ENCODE data around the gene SDCBP2.

SDCBP2 gene

DNA sequence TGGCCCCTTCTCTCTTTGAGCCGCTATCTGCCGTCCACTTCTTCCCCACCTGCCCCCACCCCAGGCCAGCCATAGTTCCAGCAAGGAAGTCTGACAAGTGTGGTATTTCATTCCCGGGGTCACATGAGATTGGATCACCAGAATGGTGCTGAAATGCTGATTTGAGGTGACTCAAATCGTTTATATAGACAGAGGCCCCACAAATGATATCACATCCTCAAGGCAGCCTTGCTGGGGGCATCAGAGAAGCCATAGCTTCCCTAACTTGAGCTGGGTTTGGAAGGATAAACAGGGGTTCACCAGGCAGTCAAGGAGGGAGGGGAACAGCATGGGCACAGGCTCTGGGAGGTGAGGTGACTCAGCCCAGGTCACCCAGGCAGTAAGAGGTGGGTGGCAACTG lies 9.9 kb downstream of the SDCBP2 start:
- peaks cover 3% of the 10 kb centered on the region for H3K27me3 Mint-ChIP-seq (ENCODE audit: low read depth)
- H3K4me3 Mint-ChIP-seq, result no peak overlapping the region
- H3K36me3 Mint-ChIP-seq (ENCODE audit: low read depth), result peaks cover 3% of the 10 kb centered on the region
- peaks cover 9% of the 10 kb centered on the region for H3K9me3 Mint-ChIP-seq
- H3K27ac Mint-ChIP-seq, result no peak overlapping the region
- H3K4me1 Mint-ChIP-seq (ENCODE audit: low read depth), result peaks cover 19% of the 10 kb centered on the region

DNA sequence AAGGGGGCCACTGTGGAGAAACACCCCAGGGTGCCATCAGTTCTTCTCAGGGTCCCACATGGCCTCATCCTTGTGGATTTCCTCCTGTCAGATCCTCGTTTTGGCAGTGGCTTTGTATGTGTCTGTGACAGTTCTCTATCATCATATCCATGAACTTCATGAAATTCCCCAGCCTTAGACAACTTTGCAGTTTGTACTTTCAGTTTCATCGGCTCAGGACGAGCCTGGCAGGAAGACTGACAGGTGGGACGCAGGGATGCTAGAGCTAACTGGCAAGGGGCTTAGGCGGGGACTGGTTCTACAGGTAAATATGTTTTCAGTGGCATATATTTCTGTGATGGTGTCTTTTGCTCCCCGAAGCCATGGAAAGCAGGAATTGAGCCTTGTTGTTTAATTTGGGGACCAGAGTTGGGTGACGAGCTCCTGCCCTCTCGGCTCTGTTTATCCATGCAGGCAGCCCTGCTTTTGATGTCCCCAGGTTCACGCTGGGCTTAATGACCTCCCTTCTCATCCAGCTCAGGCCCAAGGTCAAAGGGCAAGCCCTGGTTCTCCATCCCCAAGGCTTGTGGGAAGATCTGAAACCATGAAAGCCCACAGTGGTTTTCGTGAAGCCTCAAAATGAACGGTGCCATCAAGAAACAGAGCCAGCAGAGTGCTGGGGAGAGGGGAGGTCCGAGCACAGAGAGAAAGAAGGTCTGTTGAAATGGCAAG lies 11.2 kb downstream of the SDCBP2 start:
- Mint-ChIP-seq H3K4me3 (no peak overlapping the region), H3K36me3 (ENCODE audit: low read depth) (peaks cover 3% of the 10 kb centered on the region), H3K27me3 (ENCODE audit: low read depth) (peaks cover 3% of the 10 kb centered on the region), H3K9me3 (peaks cover 9% of the 10 kb centered on the region), H3K27ac (no peak overlapping the region), H3K4me1 (ENCODE audit: low read depth) (peaks cover 19% of the 10 kb centered on the region)

DNA sequence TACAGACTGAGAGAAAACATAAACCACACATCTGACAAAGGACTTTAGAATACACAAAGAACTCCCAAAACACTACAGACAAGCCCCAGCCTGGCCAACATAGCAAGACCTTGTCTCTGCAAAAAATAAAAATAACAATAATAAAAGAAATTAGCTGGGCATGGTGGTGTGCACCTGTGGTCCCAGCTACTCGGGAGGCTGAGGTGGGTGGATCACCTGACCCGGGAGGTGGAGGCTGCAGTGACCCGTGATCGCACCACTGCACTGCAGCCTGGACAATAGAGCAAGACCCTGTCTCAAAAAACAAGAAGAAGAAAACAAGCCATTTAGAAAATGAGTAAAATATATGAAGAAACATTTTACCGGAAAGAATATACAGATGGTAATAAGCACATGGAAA lies 13.1 kb downstream of the SDCBP2 start:
- Mint-ChIP-seq H3K4me3 (no peak overlapping the region), H3K27ac (no peak overlapping the region), H3K27me3 (ENCODE audit: low read depth) (peaks cover 3% of the 10 kb centered on the region), H3K36me3 (ENCODE audit: low read depth) (no peaks in the 10 kb centered on the region), H3K9me3 (peaks cover 4% of the 10 kb centered on the region), H3K4me1 (ENCODE audit: low read depth) (peaks cover 16% of the 10 kb centered on the region)

DNA sequence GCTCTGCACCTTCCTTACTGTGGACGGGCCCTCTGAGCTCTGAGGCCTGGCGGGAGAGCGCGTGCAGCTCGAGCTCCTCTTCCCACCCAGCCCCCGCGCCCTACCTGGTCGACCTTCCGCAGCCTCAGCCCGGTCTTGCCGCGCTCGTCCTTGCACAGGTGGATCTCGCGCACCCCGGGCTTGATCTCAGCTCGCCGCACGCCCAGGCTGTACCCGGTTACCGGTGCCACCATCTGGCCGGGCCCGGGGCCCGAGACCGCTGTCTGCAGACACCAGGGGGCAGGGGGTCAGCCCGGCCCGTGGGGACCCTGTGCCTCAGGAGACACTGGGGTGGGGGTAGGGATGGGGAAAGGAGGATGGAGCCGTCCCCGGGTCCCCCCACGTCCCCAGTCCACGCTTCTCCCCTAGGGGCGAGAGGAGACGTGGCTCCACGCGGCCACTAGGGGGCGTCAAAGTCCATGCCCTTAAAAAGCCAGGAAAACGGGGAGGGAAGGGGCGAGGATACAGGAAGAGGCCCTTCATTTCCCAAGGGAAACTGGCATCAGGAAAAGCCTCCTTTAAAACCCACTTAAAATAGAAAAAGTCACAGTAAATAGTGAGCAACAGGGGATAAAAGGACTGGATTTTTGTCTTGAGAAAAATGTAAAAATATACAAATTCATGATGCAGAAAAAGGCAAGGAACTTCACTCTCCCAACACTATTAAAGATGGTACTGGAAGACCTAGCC lies 15.5 kb downstream of the SDCBP2 start:
- H3K9me3 Mint-ChIP-seq, result no peaks in the 10 kb centered on the region
- H3K36me3 Mint-ChIP-seq (ENCODE audit: low read depth), result no peaks in the 10 kb centered on the region
- peaks cover 3% of the 10 kb centered on the region for H3K27me3 Mint-ChIP-seq (ENCODE audit: low read depth)
- no peak overlapping the region for H3K4me3 Mint-ChIP-seq
- H3K4me1 Mint-ChIP-seq (ENCODE audit: low read depth), result peaks cover 16% of the 10 kb centered on the region
- no peak overlapping the region for H3K27ac Mint-ChIP-seq

DNA sequence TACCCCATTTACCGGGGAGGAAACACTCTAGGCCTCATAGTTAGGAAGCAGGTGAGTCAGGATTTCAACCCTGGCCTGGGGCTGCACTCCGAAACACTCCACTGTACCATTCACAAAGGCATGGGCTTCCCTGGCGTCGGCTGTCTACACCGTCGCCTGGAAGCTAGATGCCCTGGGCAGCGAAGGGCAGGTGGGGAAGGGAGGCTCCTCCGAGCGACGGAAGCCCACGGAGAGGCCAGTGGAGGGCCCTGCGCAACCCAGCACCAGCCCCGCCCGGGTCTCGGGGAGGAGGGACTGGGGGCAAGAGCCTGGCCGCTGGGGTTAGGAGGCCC lies 16.1 kb downstream of the SDCBP2 start:
- Mint-ChIP-seq H3K9me3 (no peaks in the 10 kb centered on the region), H3K36me3 (ENCODE audit: low read depth) (no peaks in the 10 kb centered on the region), H3K27me3 (ENCODE audit: low read depth) (peaks cover 3% of the 10 kb centered on the region), H3K4me3 (no peak overlapping the region), H3K4me1 (ENCODE audit: low read depth) (peaks cover 13% of the 10 kb centered on the region), H3K27ac (no peak overlapping the region)

DNA sequence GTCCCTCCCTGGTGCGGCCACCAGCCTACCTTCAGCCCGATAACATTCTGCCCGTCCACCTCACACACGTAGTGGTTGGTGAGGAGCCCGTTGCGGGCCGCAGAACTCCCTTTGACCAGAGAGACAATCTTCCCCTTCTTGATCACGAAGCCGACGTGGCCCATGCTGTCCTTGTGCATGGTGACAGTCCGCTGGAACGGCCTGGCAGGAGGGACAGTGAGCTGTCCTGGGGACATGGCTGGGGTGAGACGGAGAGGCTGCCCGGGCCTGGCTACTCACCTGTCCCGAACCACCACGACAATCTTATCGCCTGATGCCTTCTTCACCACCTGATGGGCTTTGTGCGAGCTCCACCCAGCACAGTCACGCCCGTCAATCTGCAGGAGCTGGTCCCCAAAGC lies 16.6 kb downstream of the SDCBP2 start:
- H3K4me3 Mint-ChIP-seq, result no peak overlapping the region
- no peaks in the 10 kb centered on the region for H3K36me3 Mint-ChIP-seq (ENCODE audit: low read depth)
- H3K27me3 Mint-ChIP-seq (ENCODE audit: low read depth), result peaks cover 3% of the 10 kb centered on the region
- H3K27ac Mint-ChIP-seq, result no peak overlapping the region
- peaks cover 7% of the 10 kb centered on the region for H3K4me1 Mint-ChIP-seq (ENCODE audit: low read depth)
- H3K9me3 Mint-ChIP-seq, result no peaks in the 10 kb centered on the region

DNA sequence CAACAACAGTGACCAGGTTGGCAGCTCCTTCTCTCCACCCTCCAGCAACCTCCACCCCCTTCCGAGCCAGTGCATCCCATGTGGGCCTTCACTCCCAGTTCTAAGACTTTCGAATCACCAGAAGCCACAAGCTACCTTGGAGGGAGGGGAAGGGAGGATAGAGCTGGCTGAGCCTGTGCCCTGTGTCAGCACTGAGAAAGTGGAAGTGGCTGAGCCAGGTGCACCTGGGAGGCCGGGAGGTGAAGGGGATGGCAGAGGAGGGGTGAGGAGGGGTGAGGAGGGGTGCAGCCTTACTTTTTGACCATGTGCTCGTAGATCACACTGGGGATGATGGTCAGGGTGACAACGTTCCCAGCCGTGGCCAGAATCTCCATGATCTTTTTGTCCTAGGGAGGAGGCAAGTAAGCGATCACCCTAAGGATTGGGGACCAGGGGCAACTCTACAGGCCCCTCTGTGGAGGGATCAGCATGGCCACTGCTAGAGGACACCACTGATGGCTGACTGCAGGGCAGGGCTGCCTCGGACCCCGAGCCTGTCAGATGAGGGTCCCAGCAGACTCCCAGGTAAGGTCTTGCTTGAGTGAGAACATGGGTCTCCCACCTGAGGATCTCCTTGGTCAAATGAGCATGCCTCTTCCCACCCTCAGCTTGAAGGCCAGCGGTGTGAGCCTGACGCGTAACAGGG lies 18.3 kb downstream of the SDCBP2 start:
- Mint-ChIP-seq H3K27me3 (ENCODE audit: low read depth) (peaks cover 3% of the 10 kb centered on the region), H3K9me3 (no peaks in the 10 kb centered on the region), H3K27ac (no peak overlapping the region), H3K36me3 (ENCODE audit: low read depth) (no peaks in the 10 kb centered on the region), H3K4me3 (no peak overlapping the region), H3K4me1 (ENCODE audit: low read depth) (peaks cover 4% of the 10 kb centered on the region)

DNA sequence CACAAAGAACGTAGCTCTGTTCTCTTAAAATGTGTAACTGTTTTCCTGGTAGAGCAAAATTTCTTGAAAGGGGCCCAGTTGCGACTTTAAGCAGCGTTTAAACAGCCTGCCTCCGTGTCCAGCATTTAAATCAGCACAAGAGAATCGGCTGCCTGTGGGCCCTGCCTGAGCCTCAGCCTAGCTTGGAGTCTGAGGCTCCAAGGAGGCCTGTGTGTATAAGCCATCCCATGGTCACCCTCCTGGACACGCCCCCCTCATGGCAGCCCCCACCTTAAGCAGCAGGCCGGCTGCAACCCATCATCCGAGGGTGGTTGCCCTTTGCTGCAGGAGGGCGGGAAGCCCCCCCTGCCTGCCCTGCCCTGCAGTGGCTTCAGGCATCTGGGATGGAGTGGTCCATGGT lies 18.9 kb downstream of the SDCBP2 start:
- H3K36me3 Mint-ChIP-seq (ENCODE audit: low read depth), result peaks cover 2% of the 10 kb centered on the region
- peaks cover 3% of the 10 kb centered on the region for H3K27me3 Mint-ChIP-seq (ENCODE audit: low read depth)
- H3K9me3 Mint-ChIP-seq, result no peaks in the 10 kb centered on the region
- no peak overlapping the region for H3K27ac Mint-ChIP-seq
- peaks cover 4% of the 10 kb centered on the region for H3K4me1 Mint-ChIP-seq (ENCODE audit: low read depth)
- H3K4me3 Mint-ChIP-seq, result no peak overlapping the region

DNA sequence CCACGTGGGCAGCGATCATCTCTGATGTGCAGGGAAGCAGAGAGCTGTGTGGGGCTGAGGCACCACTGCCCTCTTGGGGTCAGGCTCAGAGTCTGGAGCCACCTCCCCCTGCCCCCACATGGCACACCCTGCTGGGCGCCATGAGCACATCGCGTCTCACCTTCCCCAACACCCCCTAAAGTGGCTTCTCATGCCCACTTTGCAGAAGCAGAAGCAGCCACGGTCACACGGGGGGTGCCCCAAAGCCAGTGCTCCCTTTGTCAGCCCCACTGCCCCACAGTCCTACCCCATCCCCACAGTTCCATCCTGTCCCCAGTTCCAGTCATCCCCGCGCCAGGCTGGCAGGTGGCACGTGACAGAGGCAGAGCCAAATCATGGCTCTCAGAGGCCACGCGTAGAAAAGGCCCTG lies 19.5 kb downstream of the SDCBP2 start:
- Mint-ChIP-seq H3K27ac (no peak overlapping the region), H3K9me3 (no peaks in the 10 kb centered on the region), H3K36me3 (ENCODE audit: low read depth) (peaks cover 2% of the 10 kb centered on the region), H3K4me3 (no peak overlapping the region), H3K4me1 (ENCODE audit: low read depth) (peaks cover 4% of the 10 kb centered on the region), H3K27me3 (ENCODE audit: low read depth) (no peaks in the 10 kb centered on the region)

DNA sequence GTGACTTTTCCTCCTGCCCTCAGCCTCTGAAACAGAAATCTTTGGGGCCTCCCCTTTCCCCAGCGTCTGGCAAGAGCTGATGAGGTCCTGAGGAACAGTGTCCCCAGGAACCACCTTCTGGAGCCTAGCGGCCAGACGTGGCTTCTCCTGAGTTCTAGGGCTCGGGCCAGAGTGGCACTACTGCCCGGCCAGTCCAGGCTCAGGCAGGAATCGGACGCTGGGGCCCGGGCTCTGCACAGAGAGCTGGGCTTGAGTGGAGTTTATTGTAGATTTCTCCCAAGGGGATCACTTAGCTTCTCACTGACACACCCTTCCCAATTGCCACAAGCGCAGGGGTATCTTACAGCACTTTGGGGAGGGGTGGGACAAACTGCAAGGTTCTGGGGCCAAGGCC lies 20.2 kb downstream of the SDCBP2 start:
- Mint-ChIP-seq H3K27ac (no peak overlapping the region), H3K9me3 (no peaks in the 10 kb centered on the region), H3K36me3 (ENCODE audit: low read depth) (peaks cover 2% of the 10 kb centered on the region), H3K4me1 (ENCODE audit: low read depth) (peaks cover 3% of the 10 kb centered on the region), H3K4me3 (no peak overlapping the region), H3K27me3 (ENCODE audit: low read depth) (no peaks in the 10 kb centered on the region)

DNA sequence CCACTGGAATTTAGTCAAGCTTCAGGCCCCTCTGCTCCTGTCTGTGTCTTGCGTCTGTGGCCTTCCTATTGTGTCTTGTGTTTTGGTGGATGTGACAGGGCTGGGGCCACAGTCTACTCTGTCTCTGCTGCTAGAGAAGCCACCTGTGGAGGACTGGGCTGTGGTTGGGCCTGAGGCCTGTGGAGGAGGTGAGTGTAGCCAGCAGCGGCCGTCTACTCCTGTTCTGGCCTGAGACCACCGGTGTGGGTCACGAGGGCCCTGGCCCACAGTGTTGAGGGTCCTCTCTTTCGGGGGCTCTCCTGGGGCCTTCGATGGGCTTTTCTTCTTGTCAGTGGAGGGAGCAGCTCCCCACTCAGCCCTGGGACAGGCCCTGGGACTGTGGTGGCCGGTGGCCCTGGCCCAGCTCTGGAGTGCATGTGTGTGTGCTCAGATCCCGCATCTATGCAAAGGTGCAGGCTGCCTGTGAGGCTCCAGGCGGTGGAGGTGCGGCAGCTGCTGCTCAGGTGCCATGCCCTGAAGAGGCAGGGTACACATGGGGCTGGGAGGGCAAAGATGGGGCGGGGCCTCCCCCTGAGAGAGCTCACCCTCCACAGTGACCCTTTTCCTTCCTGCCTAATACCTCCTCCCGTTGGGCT lies 20.8 kb downstream of the SDCBP2 start:
- Mint-ChIP-seq H3K27ac (no peak overlapping the region), H3K36me3 (ENCODE audit: low read depth) (peaks cover 2% of the 10 kb centered on the region), H3K4me3 (no peak overlapping the region), H3K27me3 (ENCODE audit: low read depth) (no peaks in the 10 kb centered on the region), H3K4me1 (ENCODE audit: low read depth) (no peaks in the 10 kb centered on the region), H3K9me3 (no peaks in the 10 kb centered on the region)

DNA sequence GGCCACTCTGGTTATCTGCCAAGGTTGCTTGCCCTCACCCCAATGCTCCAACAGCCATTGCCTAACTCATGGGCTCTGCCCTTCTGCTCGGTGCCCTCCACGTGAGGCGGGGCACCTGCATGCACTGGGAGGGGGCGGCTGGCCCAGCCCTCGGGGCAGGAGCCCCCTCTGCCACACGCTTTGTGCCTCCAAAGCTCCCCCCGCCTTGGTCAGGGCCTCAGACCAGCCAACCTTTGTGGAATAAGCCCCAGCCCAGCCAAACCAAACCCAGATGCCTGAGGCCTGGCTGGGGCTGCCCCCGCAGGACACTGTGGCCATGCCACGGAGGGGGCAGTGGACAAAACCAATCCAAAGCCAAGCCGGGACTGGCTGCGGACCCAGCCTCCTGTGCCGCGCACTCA lies 21.4 kb downstream of the SDCBP2 start:
- Mint-ChIP-seq H3K4me3 (no peak overlapping the region), H3K27ac (no peak overlapping the region), H3K36me3 (ENCODE audit: low read depth) (peaks cover 2% of the 10 kb centered on the region), H3K27me3 (ENCODE audit: low read depth) (no peaks in the 10 kb centered on the region), H3K9me3 (no peaks in the 10 kb centered on the region), H3K4me1 (ENCODE audit: low read depth) (peaks cover 5% of the 10 kb centered on the region)

DNA sequence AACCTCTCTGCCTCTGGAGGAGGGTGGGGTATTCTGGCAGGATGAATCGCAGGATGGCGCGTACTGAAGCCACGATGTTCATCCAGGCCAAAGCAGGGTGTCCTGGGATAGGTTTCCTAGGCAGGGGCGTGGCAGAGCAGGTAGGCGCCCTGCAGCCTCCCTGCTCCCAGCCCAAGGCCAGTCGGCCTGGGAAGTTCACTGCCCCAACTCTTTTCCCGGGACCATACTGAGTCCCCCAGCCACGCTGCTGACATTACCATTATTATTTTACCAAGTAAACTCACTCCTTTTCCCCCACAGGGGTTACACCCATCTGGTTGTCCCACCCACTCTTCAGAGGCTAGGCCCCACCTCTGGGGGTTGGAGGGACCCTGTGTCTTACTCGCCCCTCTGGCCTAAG lies 21.8 kb downstream of the SDCBP2 start:
- peaks cover 2% of the 10 kb centered on the region for H3K36me3 Mint-ChIP-seq (ENCODE audit: low read depth)
- H3K4me1 Mint-ChIP-seq (ENCODE audit: low read depth), result peaks cover 5% of the 10 kb centered on the region
- H3K27ac Mint-ChIP-seq, result no peak overlapping the region
- H3K9me3 Mint-ChIP-seq, result no peaks in the 10 kb centered on the region
- no peak overlapping the region for H3K4me3 Mint-ChIP-seq
- H3K27me3 Mint-ChIP-seq (ENCODE audit: low read depth), result no peaks in the 10 kb centered on the region

DNA sequence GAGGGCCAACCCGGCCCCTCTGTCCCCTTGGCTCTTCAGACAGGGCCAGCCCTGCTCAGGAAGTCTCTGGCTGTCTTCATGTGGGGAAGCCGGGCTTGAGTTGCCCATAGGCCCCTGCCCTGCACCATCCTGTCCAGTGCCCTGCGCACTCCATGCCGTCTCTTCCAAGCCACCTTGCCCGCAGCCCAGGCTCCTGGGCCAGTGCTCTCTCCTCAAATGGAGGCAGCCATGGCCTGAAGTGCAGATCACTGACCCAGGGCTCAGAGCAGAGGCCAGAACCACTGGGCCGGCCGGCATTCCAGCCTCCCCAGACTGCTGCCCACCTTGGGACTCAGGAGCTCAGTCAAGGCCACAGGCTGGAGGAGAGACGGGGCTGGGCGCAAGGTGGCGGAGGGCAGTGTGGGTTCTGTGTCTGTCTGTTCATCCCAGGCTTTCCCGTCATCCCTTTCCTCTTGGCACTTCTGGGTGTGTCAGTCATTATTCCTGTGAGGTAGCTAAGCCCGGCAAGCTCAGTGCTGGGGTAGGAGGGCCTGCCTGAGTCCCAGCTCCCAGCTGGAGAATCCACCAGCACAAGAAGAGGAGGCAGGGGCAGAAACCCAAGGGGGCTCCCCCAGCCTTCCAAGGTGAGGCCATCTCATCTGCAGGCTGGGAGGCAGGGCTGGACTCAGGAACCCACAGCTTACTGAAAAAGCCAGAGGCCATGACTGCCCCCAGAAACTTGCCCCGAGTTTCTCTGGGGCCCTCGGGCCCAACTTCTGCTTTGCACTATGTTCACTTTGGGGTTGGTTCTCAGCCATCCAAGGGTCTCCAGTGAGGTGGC lies 22.4 kb downstream of the SDCBP2 start:
- H3K27me3 Mint-ChIP-seq (ENCODE audit: low read depth), result no peaks in the 10 kb centered on the region
- no peak overlapping the region for H3K27ac Mint-ChIP-seq
- H3K36me3 Mint-ChIP-seq (ENCODE audit: low read depth), result peaks cover 2% of the 10 kb centered on the region
- no peak overlapping the region for H3K4me3 Mint-ChIP-seq
- peaks cover 5% of the 10 kb centered on the region for H3K4me1 Mint-ChIP-seq (ENCODE audit: low read depth)
- H3K9me3 Mint-ChIP-seq, result no peaks in the 10 kb centered on the region

Measured in T-helper 1 cell treated with Interleukin-12 subunit alpha and Interleukin-12 subunit beta and Interleukin-4 antibody, amounts not matched to agents 30 μg/mL and 1 μg/mL, for 36 hours (primary cell).